ENCODE data around the gene TECTA. TPM values are rescaled to one million over a fixed set of nuclear protein-coding genes. Genes with fewer than 3 reads are reported as not detected.

The TECTA gene
- total and polyA plus RNA-seq, 2 of the 8 experiments (the other 6 are each of a cell fraction or from before 2014, with no cell fraction given): 0.59 to 1.0 TPM

DNA sequence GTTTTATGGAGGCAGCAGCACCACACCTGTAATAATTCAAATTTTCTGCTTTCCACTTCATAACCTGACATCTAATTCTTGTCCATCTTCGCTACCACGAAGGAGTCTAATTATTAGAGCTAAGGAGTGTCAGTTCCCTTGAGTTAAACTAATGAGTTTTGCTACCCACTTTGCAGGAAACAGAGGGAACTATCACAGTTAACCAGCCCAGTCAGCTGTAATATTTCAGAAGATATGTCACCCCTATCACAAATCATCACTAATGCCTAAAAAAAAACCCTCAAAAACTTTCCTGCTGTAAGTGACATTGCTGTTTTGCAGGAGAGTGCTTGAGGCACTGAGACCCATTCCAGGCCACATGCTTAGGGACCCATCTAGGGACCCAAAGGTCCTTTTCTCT is 8.4 kb downstream of the TECTA start:
- Histone ChIP-seq H3K27ac (ENCODE audit: low read depth, low read length) (no peak overlapping the region), H2BK120ac (replicated peaks; ENCODE audit: low read depth, low read length) (no peak overlapping the region), H4K5ac (ENCODE audit: insufficient read length, low read depth, low read length) (no peak overlapping the region), H3K79me1 (ENCODE audit: low read depth, low read length) (no peaks in the 10 kb centered on the region), H2BK12ac (ENCODE audit: low read depth, low read length) (no peak overlapping the region), H3K18ac (ENCODE audit: extremely low read depth, low read length) (no peak overlapping the region), H2BK15ac (ENCODE audit: low read length) (no peak overlapping the region), H3K9me3 (ENCODE audit: insufficient read depth in 2 of 2, low read depth in 1 of 2, low read length in 1 of 2) (no peaks in the 10 kb centered on the region), H3K36me3 (ENCODE audit: control insufficient read depth in 2 of 4, insufficient read depth in 4 of 4, low read length in 3 of 4) (no peaks in the 10 kb centered on the region), H3K4me1 (replicated peaks in 1 of 4; ENCODE audit: control insufficient read depth in 3 of 4, insufficient read depth in 4 of 4, low read length in 3 of 4) (peaks cover 0 to 3% (median 0%) of the 10 kb centered on the region in 4 experiments; a peak in 2 of 7 replicates), H3K23ac (ENCODE audit: insufficient read length) (no peak overlapping the region), H3K4ac (replicated peaks; ENCODE audit: insufficient read length, low read depth, low read length) (no peak overlapping the region), H4K8ac (ENCODE audit: extremely low read depth, insufficient read depth, low read length) (no peak overlapping the region), H3K14ac (ENCODE audit: insufficient read length) (no peak overlapping the region), H3K9ac (replicated peaks in 1 of 4; ENCODE audit: extremely low read depth in 1 of 4, low read depth in 3 of 4, low read length in 3 of 4) (no peak overlapping the region), H3K4me2 (ENCODE audit: insufficient read depth in 1 of 2, low read depth in 2 of 2, low read length in 2 of 2) (no peak overlapping the region), H3K56ac (replicated peaks; ENCODE audit: insufficient read length, low read depth, low read length) (no peak overlapping the region), H2AFZ (ENCODE audit: low read length) (no peak overlapping the region), H4K20me1 (replicated peaks in 1 of 2; ENCODE audit: control insufficient read depth in 1 of 2, insufficient read depth in 2 of 2, low read length in 2 of 2) (peaks cover 0 to 5% of the 10 kb centered on the region in 2 experiments), H2BK20ac (ENCODE audit: low read length) (no peak overlapping the region), H3K4me3 (ENCODE audit: extremely low read depth in 1 of 4, insufficient read depth in 2 of 4, low read depth in 3 of 4, low read length in 4 of 4) (no peak overlapping the region), H2AK5ac (ENCODE audit: low read depth, low read length) (no peak overlapping the region), H3K79me2 (ENCODE audit: control insufficient read depth in 1 of 2, insufficient read depth in 2 of 2, low read length in 2 of 2) (no peaks in the 10 kb centered on the region), H3K23me2 (ENCODE audit: low read depth, low read length) (peaks cover 7% of the 10 kb centered on the region; the same call in 1 of the 2 replicates), H2BK5ac (ENCODE audit: low read depth, low read length) (no peak overlapping the region), H3K27me3 (replicated peaks in 1 of 4; ENCODE audit: control insufficient read depth in 3 of 4, extremely low read depth in 1 of 4, insufficient read depth in 3 of 4, low read length in 3 of 4) (no peaks in the 10 kb centered on the region), H4K91ac (replicated peaks; ENCODE audit: insufficient read length, low read length) (no peak overlapping the region)
- ChIA-PET POLR2A (ENCODE audit: partially characterized antibody) (no interaction called here), CTCF (ENCODE audit: partially characterized antibody) (interaction anchor here (0.7 to 1.4 kb wide), 3 partner anchors 157 to 975 kb away, joined by 3 to 4 read pairs (median 3); no protein-coding TSS in a partner anchor)
- WGBS, 2 experiments (ENCODE audit: extremely low coverage in 1 of 2, insufficient coverage in 1 of 2, insufficient read length in 1 of 2, insufficient replicate concordance in 2 of 2, low coverage in 1 of 2, low lambda C conversion rate in 2 of 2, missing lambda C conversion rate in 1 of 2): 94% methylated on average over 2 of the region's 2 CpGs; no CpG with 5 or more reads in 1 of the 2 experiments
- DNase-seq (ENCODE audit: low read depth in 1 of 2, low spot score in 2 of 2): no peak
- FAIRE-seq: no peak
- TF ChIP-seq JUN (IDR thresholded peaks at IDR 0.05; ENCODE audit: low read depth, low read length): no peak

Measured in H1 (cell line).